GM18909 (cell line): ENCODE data around the gene EGR1.

Source experiments
- ATAC-seq: cut with Tn5 transposase; IDR thresholded peaks from one replicate; pipeline ENCODE4 v1.9.1; 2021; ENCODE audit warnings: mild to moderate bottlenecking; ENCODE audit not compliant: unreplicated experiment, poor library complexity

EGR1 gene

DNA sequence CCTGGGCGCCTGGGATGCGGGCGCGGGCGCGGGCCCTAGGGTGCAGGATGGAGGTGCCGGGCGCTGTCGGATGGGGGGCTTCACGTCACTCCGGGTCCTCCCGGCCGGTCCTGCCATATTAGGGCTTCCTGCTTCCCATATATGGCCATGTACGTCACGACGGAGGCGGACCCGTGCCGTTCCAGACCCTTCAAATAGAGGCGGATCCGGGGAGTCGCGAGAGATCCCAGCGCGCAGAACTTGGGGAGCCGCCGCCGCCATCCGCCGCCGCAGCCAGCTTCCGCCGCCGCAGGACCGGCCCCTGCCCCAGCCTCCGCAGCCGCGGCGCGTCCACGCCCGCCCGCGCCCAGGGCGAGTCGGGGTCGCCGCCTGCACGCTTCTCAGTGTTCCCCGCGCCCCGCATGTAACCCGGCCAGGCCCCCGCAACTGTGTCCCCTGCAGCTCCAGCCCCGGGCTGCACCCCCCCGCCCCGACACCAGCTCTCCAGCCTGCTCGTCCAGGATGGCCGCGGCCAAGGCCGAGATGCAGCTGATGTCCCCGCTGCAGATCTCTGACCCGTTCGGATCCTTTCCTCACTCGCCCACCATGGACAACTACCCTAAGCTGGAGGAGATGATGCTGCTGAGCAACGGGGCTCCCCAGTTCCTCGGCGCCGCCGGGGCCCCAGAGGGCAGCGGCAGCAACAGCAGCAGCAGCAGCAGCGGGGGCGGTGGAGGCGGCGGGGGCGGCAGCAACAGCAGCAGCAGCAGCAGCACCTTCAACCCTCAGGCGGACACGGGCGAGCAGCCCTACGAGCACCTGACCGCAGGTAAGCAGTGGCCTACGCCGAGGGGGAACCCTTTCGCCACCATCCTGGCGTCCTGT, at the start of gene EGR1:
Gene EGR1, plus strand, starts transcription at position 219 of the 864 bp plus-strand sequence. Its CDS starts 283 bp downstream, at position 502.
- peak; percentile 62 for ATAC-seq

DNA sequence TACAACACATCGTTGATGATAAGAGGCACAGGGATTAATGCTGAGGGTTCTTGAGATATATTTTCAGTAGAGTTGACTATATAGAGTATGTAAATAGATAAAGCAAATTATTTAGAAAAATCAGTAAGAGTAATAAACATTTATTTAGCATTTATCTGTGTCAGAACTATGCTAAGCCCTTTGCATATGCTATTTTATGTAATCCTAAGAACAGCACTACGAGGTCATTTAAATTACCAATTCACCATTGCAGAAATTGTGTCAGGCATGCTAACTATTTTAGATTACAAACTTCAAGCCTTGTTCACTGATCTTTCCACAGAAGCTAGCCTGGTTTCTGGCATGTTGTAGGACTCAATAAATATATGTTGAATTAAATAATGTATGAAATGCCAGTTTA, 46.8 kb upstream of the EGR1 start:
- no peak for ATAC-seq

DNA sequence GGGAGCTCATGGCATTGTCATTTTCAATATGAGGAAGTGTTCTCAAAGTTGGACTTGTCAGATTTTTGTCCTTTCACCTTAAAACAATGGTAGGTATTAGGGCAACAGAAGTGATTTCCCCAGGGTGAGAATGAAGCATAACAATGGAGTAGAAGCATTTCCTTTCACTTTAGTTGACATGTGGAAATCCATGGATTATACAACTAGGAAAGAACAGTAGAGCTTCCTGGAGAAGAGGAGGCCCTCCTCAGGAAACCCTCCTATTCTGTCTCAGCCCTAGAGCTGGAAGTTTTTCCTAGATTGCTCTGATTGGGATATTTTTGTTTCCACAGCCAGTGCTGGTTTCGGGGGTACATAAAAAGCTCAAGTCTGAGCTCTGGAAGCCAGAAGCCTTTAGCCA, 40.2 kb upstream of the EGR1 start:
- no peak for ATAC-seq

DNA sequence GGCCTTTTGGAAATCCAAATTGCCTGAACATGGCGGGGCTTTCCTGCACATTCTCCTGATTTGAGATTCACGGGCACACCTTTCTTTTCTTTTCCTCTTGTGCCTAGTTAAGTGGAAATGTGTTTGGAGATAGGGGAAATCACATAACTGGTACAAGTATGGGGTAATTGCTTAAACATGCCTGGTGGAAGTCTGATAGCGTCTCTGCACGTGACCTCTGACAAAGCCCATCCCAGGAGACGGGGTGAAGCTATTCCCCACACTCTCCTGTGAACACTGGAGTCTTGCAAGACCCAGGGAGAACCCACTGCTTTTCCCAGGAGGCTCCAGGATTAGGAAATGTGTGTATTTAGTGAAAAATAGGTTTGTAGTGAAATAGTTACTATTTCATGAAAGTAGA, 29.3 kb upstream of the EGR1 start:
- ATAC-seq = no peak

DNA sequence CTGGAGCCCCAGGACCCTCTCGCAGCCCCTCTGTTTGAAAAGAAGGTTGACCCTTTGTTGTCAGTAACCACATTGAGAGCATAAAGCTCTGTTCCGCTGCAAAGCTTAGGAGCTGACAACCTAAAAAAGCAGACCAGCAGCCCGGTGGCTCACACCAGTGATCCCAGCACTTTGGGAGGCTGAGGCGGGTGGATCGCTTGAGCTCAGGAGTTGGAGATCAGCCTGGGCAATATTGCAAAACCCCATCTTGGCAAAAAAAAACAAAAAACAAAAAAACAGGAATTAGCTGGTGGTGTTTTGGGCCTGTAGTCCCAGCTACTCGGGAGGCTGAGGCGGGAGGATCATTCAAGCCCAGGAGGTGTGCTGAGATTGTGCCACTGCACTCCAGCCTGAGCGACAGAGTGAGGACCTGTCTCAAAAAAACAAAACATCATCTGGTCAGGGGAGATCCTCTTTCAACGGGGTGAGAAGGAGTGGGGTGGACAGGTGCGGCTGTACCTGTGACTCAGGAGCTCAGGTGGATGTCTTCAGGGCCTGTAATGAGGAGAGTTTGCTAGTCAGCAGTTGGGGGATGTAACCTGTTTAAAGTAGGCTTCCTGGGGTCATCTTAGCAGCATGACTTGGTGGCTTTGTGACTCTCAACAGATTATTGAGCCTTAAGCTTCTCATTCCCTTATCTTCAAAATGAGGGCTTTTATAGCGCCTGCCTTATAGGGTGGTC, 27.1 kb upstream of the EGR1 start:
- no peak for ATAC-seq

DNA sequence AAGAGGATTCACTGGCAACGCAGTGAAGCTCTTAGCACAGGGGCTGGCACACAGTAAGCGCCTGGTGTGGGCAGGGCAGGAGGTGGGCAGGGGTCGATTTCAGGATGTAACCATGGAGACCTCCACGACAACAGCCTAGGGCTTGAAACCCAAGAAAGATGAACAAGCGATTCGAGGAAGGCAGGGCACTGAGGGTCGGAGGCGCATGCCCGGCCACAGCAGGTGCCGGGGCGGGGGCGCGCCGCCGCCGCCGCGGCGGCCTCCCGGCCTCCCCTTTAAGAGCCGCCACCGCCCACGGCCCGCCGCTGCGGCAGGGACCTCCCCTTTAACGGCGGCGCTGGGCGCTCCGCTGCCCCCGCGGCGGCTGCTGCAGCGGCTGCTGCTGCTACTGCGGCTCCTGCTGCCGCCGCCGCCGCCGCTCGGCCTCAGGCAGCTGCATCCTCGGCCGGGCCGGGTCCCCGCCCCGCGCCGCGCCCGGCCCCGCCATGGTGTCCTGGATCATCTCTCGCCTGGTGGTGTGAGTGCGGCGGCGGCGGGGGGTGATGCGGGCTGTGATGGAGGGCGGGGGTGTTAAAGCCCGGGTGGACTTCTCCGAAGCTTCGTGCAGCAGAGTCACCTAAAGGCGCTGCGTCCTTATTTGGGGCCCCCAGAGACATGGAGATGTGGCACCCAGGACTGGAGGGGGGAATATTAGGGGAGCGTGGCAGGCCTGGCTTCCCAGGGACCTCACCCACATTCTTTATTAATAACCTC, 26.4 kb upstream of the EGR1 start, which contains the start of gene REEP2:
Gene REEP2, plus strand, starts transcription at position 334 of the 753 bp plus-strand sequence. Its CDS starts 152 bp downstream, at position 486.
- peak; percentile 73 for ATAC-seq

DNA sequence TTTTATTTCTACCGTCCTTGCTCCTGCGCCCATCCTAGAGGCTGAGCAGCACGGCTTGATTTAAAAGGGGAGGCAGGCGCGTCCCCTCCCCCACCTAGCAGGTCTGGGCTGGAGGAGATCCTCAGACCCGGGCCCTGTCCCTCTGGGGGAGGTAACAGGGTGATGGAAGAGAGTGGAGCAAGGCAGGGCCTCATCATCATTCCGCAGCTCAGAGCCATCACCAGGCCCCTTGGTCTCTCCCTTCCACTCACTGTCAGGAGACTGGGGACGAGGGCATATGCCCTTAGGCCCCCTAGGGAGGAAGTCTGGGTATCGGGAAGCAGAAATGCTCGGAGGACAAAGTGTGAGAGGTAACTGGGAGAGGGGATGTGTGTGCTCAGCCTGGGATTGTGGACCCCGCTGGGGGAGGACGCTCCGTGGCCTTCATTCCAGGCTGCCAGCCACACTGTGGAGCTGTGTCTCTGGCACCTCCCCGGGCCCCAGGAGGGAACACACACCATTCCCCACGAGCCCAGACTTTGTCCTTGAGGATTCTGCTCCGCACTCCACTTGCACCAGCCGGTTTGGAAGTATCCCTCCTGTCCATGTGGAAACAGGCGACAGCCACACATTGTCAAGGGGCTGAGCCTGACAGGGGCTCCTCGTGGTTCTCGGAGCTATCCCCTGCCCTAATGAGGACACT, 25.7 kb upstream of the EGR1 start:
- ATAC-seq = no peak

DNA sequence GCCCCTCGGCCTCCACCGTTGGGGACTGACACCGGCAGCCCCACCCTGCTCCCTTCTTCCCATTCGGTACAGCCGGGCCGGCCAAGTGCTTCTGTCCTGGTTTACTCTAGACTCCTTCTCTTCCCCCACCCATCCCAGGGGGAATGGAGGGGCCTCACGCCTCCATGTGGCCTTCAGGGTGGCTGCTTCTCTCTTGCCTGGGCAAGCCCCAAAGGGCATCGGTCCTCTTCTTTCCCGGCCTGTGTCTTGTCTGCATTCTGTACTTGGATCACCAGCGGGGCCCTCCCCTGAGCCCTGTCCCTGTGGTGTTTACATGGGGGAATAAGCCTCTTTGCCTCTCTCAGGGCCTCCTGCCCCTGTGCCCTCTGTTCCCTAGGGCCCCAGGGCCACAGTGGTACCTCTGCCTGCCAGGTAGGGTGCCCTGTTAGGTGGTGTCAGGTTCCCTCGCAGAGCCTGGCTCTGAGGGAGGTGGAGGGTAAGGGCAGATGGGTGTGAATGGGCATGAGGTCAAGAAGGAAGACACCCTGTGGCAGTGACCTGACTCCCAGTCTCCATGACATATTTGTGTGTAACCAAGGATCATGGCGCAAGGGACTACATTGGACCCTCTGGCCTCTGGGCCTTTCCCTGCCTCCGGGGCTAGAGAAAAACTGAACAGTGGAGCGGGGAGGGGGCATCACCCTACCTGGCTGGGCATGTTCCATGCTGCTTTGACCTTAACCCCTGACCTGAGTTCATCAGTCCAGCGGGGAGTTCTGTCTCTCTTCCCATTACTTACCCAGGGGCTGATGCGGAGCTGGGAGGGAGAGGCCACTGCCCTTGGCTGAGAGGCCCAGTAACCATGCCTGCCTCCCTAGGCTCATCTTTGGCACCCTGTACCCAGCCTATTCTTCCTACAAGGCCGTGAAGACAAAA, 24.9 kb upstream of the EGR1 start:
- no peak for ATAC-seq

DNA sequence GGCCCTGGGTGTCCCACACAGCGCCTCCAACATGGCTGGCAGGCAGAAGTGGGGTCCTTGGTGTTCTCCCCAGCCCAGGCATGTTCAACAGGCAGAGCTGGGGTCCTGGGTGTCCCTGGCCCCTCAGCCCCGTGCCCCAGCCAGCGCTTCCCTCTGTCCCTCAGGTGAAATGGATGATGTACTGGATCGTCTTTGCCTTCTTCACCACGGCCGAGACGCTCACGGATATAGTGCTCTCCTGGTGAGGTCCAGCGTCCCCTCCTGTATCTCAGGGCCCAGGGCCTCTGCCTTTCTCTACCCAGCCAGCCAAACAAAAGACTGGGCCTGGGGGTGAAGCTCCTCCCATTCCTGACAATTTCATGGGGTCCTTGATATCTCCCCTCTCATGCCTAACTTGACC, 24.1 kb upstream of the EGR1 start:
- ATAC-seq = no peak

DNA sequence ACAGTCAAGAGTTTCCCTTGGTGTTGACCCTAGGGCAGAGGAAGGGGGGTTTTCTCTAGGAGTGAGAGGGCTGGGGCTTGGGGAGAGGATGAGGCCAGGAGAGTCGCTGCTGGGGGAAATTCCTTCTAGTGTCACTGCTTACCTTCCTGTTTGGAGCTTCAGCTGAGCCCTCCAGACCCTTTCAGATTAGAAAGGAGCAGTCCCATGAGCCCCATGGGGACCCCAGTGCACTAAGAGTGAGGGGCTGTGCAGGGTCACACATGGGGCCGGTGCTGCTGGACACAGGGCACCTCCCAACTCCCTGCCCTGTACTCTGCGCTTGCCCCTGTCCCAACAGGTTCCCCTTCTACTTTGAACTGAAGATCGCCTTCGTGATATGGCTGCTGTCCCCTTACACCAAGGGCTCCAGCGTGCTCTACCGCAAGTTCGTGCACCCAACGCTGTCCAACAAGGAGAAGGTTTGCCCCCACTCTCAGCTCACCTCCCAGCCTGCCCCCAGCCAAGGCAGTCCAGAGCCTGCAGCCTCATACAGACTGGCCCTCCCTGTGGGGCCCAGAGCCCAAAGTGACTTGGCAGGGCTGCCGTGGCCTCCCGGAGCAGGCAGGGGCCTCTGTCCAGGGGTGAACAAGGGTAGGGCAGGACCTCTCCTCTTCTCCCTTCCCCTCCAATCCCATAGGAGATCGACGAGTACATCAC, 21.1 kb upstream of the EGR1 start:
- ATAC-seq = no peak

DNA sequence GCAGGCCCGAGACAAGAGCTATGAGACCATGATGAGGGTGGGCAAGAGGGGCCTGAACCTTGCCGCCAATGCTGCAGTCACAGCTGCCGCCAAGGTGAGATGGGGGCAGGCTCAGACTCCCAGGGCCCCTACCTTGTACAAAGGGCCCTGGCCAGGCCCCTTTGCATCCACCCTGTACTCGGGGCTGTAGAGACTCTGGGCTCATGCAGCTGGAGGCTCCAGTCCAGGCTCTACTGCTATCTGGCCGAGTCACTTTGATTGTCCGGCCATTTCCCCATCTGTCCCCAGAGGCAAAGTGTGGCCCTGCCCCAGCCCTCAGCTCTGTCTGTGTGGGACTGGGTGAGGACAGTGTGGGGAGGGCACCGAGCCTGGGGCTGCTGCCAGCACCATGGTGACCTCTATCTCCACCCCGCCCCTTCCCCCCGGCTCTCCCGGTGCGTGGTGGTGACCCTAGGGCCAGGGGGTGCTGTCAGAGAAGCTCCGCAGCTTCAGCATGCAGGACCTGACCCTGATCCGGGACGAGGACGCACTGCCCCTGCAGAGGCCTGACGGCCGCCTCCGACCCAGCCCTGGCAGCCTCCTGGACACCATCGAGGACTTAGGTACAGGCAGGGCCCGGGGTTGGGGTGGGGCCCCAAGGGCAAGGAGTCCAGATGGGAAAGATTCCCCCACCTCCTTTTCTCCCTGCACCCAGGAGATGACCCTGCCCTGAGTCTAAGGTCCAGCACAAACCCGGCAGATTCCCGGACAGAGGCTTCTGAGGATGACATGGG, 20.3 kb upstream of the EGR1 start:
- ATAC-seq = no peak

DNA sequence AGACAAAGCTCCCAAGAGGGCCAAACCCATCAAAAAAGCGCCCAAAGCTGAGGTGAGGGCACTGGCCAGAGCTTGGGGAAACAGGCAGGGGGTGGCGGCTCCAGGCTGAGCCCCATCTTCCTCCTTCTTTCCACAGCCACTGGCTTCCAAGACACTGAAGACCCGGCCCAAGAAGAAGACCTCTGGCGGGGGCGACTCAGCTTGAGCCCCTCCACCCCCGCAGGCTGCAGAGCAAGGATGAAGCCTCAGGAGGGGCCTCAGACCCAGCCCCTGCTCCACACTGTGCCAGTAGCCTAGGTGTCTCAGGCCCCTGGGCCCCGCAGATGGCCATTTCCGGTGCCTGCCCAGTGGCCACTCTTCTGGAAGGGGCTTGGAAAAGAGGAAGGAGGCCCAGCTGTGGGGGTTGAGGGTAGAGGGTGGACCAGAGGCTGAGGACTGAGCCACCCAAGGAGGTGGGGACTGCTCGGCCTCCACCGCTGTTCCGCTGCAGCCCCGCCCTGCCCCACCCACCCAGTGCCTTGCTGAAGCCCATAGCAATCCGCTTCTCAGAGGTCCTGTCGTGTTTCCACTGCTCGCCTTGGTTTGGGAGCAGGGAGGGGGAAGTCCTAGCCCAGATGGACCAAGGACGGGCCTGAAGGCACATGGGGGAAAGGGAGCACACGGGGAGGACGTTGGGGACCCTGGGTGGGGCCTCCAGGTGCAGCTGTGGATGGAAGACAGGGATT, 19.6 kb upstream of the EGR1 start:
- ATAC-seq = no peak

DNA sequence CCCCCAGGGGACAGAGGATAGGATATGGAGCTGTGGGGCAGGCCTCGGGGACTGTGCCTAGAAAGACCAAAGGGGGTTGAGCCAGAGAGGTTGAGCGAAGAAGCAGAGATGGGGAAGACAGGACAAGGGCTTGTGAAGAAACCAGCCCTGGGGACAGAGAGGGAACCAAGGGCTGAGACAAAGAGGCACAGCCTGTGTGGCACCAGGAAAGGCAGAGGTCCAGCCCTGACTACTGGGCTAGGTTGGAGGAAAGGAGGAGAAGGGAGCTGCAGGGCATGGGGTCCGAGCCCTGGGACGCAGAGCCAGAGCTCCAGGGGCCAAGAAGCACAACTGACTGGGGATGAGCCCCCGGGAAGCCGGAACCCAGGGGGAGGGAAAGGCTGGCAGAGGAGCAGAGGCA, 17.2 kb upstream of the EGR1 start:
- no peak for ATAC-seq

DNA sequence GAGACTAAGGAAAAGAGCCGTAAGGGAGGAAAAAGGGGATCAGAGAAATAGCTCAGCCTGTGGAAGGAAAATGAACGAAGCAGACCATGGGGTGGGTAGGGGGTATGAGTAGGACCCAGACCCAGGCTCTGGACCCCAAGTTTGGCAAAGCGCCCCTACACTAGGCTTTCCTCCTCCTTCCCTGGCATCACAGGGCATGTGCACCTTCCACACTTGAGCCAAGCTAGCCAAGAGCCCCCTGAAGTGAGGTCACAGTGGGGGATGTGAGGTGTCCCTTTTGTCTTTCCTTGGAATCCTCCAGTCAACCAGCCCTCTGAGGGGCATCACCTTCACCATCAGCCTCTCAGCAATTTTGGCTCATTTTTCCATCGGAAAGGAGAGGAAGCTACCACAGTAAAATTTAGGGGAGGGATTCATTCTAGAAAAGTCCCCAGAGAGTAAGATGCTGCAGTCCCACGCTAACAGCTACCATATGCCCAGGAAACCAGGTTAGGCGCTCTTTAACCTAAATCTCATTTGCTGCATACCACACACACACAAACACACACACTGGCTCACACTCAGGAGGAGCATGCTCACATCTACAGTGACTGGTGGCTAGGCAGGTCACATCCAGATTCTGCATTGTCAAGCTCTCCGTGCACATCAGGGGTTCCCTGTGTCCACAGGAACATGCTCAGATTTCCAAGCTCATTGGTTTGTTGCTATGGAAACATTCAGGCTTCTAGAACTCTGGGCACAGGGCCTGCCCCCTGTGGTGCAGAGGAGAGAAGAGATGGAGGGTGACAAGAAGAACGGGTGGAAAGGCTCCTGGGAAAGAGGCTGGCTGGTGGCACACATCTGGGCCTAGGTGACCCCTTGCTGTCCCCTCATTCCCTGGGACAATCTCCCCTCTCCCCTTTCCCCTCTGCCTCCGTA, 16.5 kb upstream of the EGR1 start:
- ATAC-seq = no peak

DNA sequence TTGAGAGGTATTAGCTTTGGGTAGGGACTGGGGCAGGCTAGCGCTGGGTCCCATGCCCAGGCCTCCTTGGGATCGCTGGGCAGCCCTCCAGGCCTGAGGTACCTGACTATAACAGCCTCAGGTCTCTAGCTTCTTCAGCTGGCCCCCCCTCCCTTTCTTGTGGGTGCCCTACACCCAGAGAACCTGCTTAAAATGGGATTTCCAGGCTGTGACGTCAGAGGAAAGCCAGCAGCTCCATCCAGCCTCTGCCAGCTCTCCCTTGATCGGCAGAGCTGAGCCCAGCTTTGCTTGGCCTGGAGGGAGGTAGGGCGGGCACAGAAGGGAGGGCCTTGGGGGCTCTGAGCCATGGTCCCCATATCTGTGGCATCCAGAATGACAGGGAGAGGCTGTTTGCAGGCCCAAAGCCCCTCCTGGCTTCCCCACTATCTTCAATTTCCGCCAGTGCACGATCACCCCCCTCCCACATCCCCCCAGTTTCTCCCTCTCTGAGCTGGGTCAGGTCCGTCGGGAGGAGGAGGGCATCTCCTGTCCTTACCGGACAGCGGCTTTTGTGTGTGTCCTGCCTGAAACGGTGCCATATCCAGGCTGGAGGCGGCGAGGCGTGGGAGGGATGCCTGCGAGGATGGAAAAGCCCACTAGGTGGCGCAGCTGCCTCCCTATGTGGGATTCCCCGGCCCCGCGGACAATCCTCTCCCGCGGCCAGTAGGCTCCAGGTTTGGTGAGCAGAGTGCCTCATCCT, 15.6 kb upstream of the EGR1 start:
- peak; percentile 75 for ATAC-seq

DNA sequence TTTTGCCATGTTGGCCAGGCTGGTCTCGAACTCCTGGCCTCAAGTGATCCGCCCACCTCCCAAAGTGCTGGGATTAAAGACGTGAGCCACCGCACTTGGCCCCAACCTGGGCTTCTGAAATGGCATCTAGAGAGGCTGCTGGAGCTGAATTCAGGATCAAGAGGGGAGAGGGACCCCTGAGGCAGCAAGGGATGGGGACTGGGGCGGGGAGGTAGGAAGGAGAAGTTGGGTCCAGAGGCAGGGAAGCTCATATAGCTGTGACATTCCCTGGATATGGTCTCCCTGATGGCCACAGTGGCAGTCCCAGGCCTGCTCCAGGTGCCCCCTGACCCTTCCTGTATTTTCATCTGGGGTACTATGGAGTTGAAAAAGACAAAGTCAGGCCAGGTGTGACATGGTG, 14.3 kb upstream of the EGR1 start:
- ATAC-seq = no peak
